Calu3 (cell line): ENCODE data around the gene ATXN7L2. TPM values are rescaled to one million over a fixed set of nuclear protein-coding genes. Genes with fewer than 3 reads are reported as not detected.

Experiments
- BruUV-seq: library from RNA; stranded (reverse); fragments of 400-500 nt; replicated peaks from 2 replicates; lab custom pipeline; 2021; lab: Mats Ljungman, UMichigan
- CTCF ChIA-PET: fragments of 300-600 bp; sonication (Branson Sonifier 250); formaldehyde crosslinking; loops from one replicate; lab custom pipeline; 2022; ENCODE audit warnings: antibody characterized with exemption; lab: Charles Lee
- DNase-seq: peaks from one replicate; pipeline ENCODE4 v3.0.0; 2022
- H3K27ac Mint-ChIP-seq: one replicate; pipeline ENCODE4 v1.8.0; 2022; ENCODE audit warnings: mixed read lengths; ENCODE audit not compliant: unreplicated experiment
- H3K27me3 Mint-ChIP-seq: one replicate; pipeline ENCODE4 v1.8.0; 2022; ENCODE audit warnings: mixed read lengths; ENCODE audit not compliant: unreplicated experiment
- H3K36me3 Mint-ChIP-seq: one replicate; pipeline ENCODE4 v1.8.0; 2022; ENCODE audit warnings: mild to moderate bottlenecking, moderate library complexity, mixed read lengths; ENCODE audit not compliant: insufficient read depth, unreplicated experiment
- H3K4me1 Mint-ChIP-seq: one replicate; pipeline ENCODE4 v1.8.0; 2022; ENCODE audit warnings: mild to moderate bottlenecking, low read depth, mixed read lengths; ENCODE audit not compliant: unreplicated experiment
- H3K4me3 Mint-ChIP-seq: one replicate; pipeline ENCODE4 v1.8.0; 2022; ENCODE audit warnings: mild to moderate bottlenecking, low read depth, moderate library complexity, mixed read lengths; ENCODE audit not compliant: unreplicated experiment
- H3K9me3 Mint-ChIP-seq: one replicate; pipeline ENCODE4 v1.8.0; 2022; ENCODE audit warnings: low read depth, mixed read lengths; ENCODE audit not compliant: unreplicated experiment
- CTCF ChIP-seq: fragments of 200-600 bp; IDR thresholded peaks from one replicate; pipeline ENCODE4 v1.8.0; 2022; ENCODE audit warnings: antibody characterized with exemption; ENCODE audit not compliant: unreplicated experiment
- intact Hi-C: fragments of 100-400 bp; cut with micrococcal nuclease; formaldehyde crosslinking; loops from one replicate; pipeline ENCODE4 v1.10.0; 2022; ENCODE audit not compliant: unreplicated experiment
- total RNA-seq: library from RNA; stranded (reverse); gene quantifications from 2 replicates; pipeline ENCODE4 v1.2.3, GENCODE V29; 2022

The ATXN7L2 gene
- total RNA-seq, 1 experiment from 2014 or later, result 4.3 TPM

- no peaks in the 10 kb centered on the region for H3K36me3 Mint-ChIP-seq
- BruUV-seq, result no TSS peak
- peaks cover 91% of the 10 kb centered on the region for H3K27me3 Mint-ChIP-seq
- H3K27ac Mint-ChIP-seq, result no peak overlapping the region
- CTCF ChIA-PET, result no interaction called here
- intact Hi-C loops, result no loop called here
- H3K9me3 Mint-ChIP-seq, result no peaks in the 10 kb centered on the region
- TF ChIP-seq CTCF, result no peak
- peak overlapping the region; percentile 55 for H3K4me3 Mint-ChIP-seq
- no peaks in the 10 kb centered on the region for H3K4me1 Mint-ChIP-seq
- no peak for DNase-seq
These were observed 16.4 kb upstream of the ATXN7L2 start for GRCh38 chr1:109467301-109467777.

- CTCF ChIA-PET, result no interaction called here
- Mint-ChIP-seq H3K27ac (no peak overlapping the region), H3K4me1 (no peaks in the 10 kb centered on the region), H3K4me3 (no peak overlapping the region), H3K9me3 (no peaks in the 10 kb centered on the region), H3K27me3 (peaks cover 91% of the 10 kb centered on the region), H3K36me3 (no peaks in the 10 kb centered on the region)
- BruUV-seq, result no TSS peak
- intact Hi-C loops, result no loop called here
- TF ChIP-seq CTCF, result no peak
- no peak for DNase-seq
These were observed 15.6 kb upstream of the ATXN7L2 start for GRCh38 chr1:109468061-109468460.

- Mint-ChIP-seq H3K27me3 (peaks cover 91% of the 10 kb centered on the region), H3K4me3 (no peak overlapping the region), H3K27ac (no peak overlapping the region), H3K9me3 (no peaks in the 10 kb centered on the region), H3K4me1 (no peaks in the 10 kb centered on the region), H3K36me3 (no peaks in the 10 kb centered on the region)
- TF ChIP-seq CTCF, result no peak
- no peak for DNase-seq
- no TSS peak for BruUV-seq
- intact Hi-C loops, result no loop called here
- CTCF ChIA-PET, result no interaction called here
These were observed 14.8 kb upstream of the ATXN7L2 start for GRCh38 chr1:109468903-109469302.

- Mint-ChIP-seq H3K27me3 (peaks cover 91% of the 10 kb centered on the region), H3K27ac (no peak overlapping the region), H3K36me3 (no peaks in the 10 kb centered on the region), H3K4me3 (no peak overlapping the region), H3K4me1 (no peaks in the 10 kb centered on the region), H3K9me3 (no peaks in the 10 kb centered on the region)
- CTCF ChIA-PET, result interaction anchor here (0.7 kb wide), 1 partner anchor 43 kb away, joined by 4 read pairs; no protein-coding TSS in a partner anchor
- no peak for DNase-seq
- no TSS peak for BruUV-seq
- TF ChIP-seq CTCF, result no peak
- intact Hi-C loops, result no loop called here
These were observed 13.5 kb upstream of the ATXN7L2 start for GRCh38 chr1:109470245-109470644.
